22Rv1 (cell line): Measurements from ENCODE around the gene TAT.

Experiments used
- ZFX ChIP-seq: fragments of 450-650 bp; IDR thresholded peaks from 2 replicates; pipeline ENCODE4 v1.6.1; 2017; ENCODE audit warnings: antibody characterized with exemption, borderline replicate concordance
- TF ChIP-seq, protein P1 (sequence below): fragments of 450-650 bp; IDR thresholded peaks from 2 replicates; pipeline ENCODE4 v1.5.1; 2017; ENCODE audit warnings: mild to moderate bottlenecking

DNA sequence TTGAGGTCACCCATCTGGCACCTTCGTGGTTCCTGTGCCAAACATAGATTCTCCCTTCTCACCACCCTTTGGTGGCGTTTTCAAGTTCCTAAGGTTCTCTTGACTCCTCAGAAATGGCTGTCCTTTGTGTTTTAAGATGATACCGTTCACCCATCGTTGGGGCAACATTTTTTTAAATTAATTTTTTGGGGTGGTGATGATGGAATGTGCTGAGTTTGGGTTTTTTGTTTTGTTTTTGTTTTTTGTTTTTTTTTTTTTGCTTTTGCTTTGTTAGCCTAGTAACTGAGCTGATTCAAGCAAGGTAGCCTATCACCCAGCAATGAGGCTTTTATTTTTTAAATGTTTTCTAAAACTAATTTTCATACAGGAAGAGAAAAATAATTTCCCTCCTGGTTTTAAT is 48.0 kb downstream of the TAT start:
- TF ChIP-seq, protein P1, sequence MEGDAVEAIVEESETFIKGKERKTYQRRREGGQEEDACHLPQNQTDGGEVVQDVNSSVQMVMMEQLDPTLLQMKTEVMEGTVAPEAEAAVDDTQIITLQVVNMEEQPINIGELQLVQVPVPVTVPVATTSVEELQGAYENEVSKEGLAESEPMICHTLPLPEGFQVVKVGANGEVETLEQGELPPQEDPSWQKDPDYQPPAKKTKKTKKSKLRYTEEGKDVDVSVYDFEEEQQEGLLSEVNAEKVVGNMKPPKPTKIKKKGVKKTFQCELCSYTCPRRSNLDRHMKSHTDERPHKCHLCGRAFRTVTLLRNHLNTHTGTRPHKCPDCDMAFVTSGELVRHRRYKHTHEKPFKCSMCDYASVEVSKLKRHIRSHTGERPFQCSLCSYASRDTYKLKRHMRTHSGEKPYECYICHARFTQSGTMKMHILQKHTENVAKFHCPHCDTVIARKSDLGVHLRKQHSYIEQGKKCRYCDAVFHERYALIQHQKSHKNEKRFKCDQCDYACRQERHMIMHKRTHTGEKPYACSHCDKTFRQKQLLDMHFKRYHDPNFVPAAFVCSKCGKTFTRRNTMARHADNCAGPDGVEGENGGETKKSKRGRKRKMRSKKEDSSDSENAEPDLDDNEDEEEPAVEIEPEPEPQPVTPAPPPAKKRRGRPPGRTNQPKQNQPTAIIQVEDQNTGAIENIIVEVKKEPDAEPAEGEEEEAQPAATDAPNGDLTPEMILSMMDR = no peak
- no peak for TF ChIP-seq ZFX
